Measurements from ENCODE around the gene ABCB8. TPM values are rescaled to one million over a fixed set of nuclear protein-coding genes. Genes with fewer than 3 reads are reported as not detected.
A peak's percentile ranks its signal among the peaks of the same experiment; 100 is the strongest.

Gene ABCB8
- total and polyA plus RNA-seq, 11 donors, result 13.6 to 34.5 (median 26.0) TPM

DNA sequence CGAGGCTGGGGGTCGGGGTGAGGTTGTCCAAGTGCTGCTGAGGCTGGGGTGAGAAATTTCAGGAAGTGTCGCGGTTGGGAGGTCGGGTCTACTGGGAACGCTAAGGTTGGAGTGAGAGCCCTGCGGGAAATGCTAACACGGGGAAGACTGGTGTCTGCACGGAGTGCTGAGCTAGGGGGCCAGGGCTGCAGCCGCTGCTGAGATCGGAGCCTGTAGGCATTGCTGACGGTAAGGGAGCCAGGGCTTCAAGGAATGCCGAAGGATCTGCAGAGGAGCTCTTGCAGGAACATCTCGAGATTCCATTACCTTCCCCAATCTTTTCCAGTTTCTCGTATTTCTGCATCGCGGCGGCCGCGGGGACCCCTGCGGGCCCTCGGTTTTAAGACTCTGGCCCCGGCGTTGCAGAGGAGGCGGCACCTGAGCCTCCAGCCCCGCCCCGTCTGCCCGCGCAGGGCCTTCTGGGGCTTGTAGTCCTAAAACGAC lies 29.3 kb downstream of the ABCB8 start, which contains the start of gene CDK5:
Gene CDK5, minus strand, starts transcription at position 392 of the 483 bp plus-strand sequence. Its CDS starts 49 bp downstream, at position 343.
- H3K36me3 ChIP-seq, result peaks cover 0 to 6% (median 0%) of the 10 kb centered on the region in 9 donors
- intact Hi-C loops (cut with DNase I), result loop anchor here in 1 of 10 donors (2.0 to 10.0 kb wide), 3 partner anchors 23 to 1345 kb away; partner anchors contain the start of gene ABCF2
- WGBS, 4 donors, result 0 to 1% (median 1%) methylated on average over 28 to 30 of the region's 30 CpGs
- DNase-seq (peak in 1 of 5 donors; percentile 50), ATAC-seq (peak in 2 of 4 donors; percentile 0)
- no peaks in the 10 kb centered on the region for H3K9me3 ChIP-seq
- no peak for TF ChIP-seq POLR2A (IDR thresholded peaks at IDR 0.05)
- TF ChIP-seq, protein P1, sequence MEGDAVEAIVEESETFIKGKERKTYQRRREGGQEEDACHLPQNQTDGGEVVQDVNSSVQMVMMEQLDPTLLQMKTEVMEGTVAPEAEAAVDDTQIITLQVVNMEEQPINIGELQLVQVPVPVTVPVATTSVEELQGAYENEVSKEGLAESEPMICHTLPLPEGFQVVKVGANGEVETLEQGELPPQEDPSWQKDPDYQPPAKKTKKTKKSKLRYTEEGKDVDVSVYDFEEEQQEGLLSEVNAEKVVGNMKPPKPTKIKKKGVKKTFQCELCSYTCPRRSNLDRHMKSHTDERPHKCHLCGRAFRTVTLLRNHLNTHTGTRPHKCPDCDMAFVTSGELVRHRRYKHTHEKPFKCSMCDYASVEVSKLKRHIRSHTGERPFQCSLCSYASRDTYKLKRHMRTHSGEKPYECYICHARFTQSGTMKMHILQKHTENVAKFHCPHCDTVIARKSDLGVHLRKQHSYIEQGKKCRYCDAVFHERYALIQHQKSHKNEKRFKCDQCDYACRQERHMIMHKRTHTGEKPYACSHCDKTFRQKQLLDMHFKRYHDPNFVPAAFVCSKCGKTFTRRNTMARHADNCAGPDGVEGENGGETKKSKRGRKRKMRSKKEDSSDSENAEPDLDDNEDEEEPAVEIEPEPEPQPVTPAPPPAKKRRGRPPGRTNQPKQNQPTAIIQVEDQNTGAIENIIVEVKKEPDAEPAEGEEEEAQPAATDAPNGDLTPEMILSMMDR (IDR thresholded peaks at IDR 0.05), result no peak
- H3K4me1 ChIP-seq, result peaks cover 9 to 58% (median 43%) of the 10 kb centered on the region in 12 donors
- H3K4me3 ChIP-seq, result peak within 1 kb of the TSS; percentile 43 to 100 (median 90)
- peak within 1 kb of the TSS; percentile 90 to 99 (median 98) for H3K27ac ChIP-seq
- H3K27me3 ChIP-seq, result no peaks in the 10 kb centered on the region

DNA sequence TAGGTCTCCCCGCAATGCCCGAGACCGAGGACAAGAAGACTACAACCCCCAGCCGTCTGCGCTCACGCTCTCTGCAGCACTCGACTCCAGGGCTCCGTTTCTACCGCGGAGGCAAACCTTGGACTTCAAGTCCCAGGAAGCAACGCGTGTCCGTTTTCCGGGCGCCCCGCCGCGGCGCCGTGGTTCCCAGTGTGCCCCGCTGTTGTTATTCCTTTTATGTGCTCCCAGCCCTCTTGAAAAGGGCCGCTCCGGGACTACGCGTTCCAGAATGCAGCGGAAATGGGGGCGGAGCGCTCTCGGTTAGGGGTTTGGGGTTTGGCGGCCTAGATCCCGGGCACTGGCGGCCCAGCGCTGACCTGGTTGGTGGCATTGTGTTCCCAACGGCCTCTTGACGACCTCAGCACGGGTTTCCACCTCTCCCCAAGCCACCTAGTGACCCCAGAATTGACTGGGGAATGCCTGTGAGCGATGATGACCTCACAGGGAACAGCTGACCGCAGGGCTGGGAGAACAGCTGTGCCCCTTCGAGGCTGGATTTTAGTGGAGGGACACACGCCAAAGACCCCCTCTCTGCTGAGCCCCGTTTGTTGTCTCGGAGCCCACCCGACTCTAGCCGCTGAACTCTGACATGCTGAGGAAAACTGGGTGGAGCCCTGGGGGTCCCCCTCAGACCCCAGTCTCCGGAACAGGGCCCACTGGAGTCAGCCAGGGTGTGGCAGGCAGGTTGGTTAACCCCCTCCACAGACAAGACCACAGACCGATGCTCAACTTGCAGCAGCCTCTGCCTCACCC lies 29.9 kb downstream of the ABCB8 start:
- H3K27me3 ChIP-seq, result no peaks in the 10 kb centered on the region
- ATAC-seq, result peak; percentile 88 to 93 (median 91)
- H3K4me1 ChIP-seq, result peaks cover 9 to 53% (median 46%) of the 10 kb centered on the region in 12 donors
- peak; percentile 68 to 97 for TF ChIP-seq POLR2A (IDR thresholded peaks at IDR 0.05)
- TF ChIP-seq, protein P1 (IDR thresholded peaks at IDR 0.05), result peak in 1 of 12 donors; percentile 8
- H3K9me3 ChIP-seq, result no peaks in the 10 kb centered on the region
- intact Hi-C loops (cut with DNase I), result loop anchor here in 5 of 10 donors (1.0 to 10.0 kb wide), 9 partner anchors 23 to 1346 kb away; partner anchors contain the start of genes ABCB8 (in 3 of the 5), AGAP3 (in 2 of the 5), FASTK (in 2 of the 5) and ABCF2 (in 1 of the 5)
- H3K4me3 ChIP-seq, result peak overlapping the region in 11 of 12 donors; percentile 68 to 100 (median 92)
- peaks cover 0 to 6% (median 0%) of the 10 kb centered on the region in 9 donors for H3K36me3 ChIP-seq
- 1 to 5% (median 1%) methylated on average over 17 to 46 of the region's 46 CpGs for WGBS, 4 donors
- H3K27ac ChIP-seq, result peak overlapping the region; percentile 90 to 99 (median 98)
- peak; percentile 98 to 100 (median 99) for DNase-seq

DNA sequence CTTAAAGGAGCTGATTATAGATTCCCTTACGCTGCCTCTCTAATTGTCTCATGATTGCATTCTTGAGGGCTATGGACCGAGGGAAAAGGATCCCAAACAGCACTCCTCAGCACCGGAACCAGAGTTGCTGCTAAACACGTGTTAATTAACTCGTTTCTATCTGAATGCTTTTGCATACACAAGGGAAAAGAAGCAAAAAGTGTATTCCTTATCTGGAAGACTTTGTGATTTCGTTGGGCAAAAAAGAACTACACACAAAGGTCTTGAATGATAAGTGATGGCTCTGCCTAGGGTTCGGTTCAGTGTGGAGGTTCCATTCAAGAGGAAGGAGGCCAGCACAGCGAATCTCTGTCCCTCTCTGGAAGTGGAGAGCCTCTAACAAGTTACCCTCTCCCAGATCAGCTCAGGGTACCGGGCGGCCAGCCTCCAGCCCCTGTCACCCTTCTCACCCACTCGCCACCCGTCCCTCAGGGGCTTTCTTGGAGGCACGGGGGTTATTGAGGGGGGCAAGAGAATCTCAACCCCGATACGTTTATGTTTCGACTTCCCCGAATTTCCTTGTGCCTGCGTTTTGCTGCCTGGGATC lies 30.6 kb downstream of the ABCB8 start:
- TF ChIP-seq, protein P1 (IDR thresholded peaks at IDR 0.05), result no peak
- no peak for TF ChIP-seq POLR2A (IDR thresholded peaks at IDR 0.05)
- 4 to 8% (median 6%) methylated on average over 18 of the region's 18 CpGs for WGBS, 4 donors
- intact Hi-C loops (cut with DNase I), result loop anchor here in 5 of 10 donors (1.0 to 10.0 kb wide), 8 partner anchors 22 to 1347 kb away; partner anchors contain the start of genes ABCB8 (in 4 of the 5), AGAP3 (in 2 of the 5), FASTK (in 2 of the 5) and ABCF2 (in 1 of the 5)

More for the DNA sequence above, 30.6 kb downstream of the ABCB8 start:
- Histone ChIP-seq H3K36me3 (peaks cover 0 to 6% (median 1%) of the 10 kb centered on the region in 9 donors), H3K27ac (peak overlapping the region; percentile 90 to 99 (median 98)), H3K9me3 (no peaks in the 10 kb centered on the region), H3K27me3 (no peaks in the 10 kb centered on the region), H3K4me3 (peak overlapping the region; percentile 68 to 100 (median 90)), H3K4me1 (peaks cover 9 to 55% (median 48%) of the 10 kb centered on the region in 12 donors)
- no peak for ATAC-seq
- DNase-seq, result no peak

Data from heart left ventricle (tissue), 16 donors.